PC-9 (cell line): Measurements from ENCODE around the gene POPDC2. TPM values are rescaled to one million over a fixed set of nuclear protein-coding genes. Genes with fewer than 3 reads are reported as not detected.

Experiments used
- BruUV-seq: library from RNA; stranded (reverse); fragments of 400-500 nt; replicated peaks from 2 replicates; lab custom pipeline; 2021; lab: Mats Ljungman, UMichigan
- CTCF ChIA-PET: fragments of 300-600 bp; sonication (Branson Sonifier 250); formaldehyde crosslinking; loops from one replicate; lab custom pipeline; 2022; ENCODE audit warnings: antibody characterized with exemption; lab: Charles Lee
- POLR2A ChIA-PET: fragments of 300-600 bp; sonication (Branson Sonifier 250); formaldehyde crosslinking; loops from one replicate; lab custom pipeline; 2022; ENCODE audit warnings: antibody characterized with exemption; ENCODE audit not compliant: unreplicated experiment; lab: Charles Lee
- DNase-seq, 2 experiments: peaks; one replicate each; pipeline versions ENCODE4 v3.0.0 to v3.0.0-alpha.2; 2015 to 2022; ENCODE audit warnings: mixed read lengths in 1 of 2
- H2AFZ ChIP-seq: fragments of 200-600 bp; sonication (generic); 2 replicates; pipeline ENCODE4 v1.8.1; 2017; ENCODE audit warnings: antibody characterized with exemption
- H3F3A ChIP-seq: fragments of 200-600 bp; sonication (generic); 2 replicates; pipeline ENCODE4 v1.8.1; 2017; ENCODE audit warnings: antibody characterized with exemption, mild to moderate bottlenecking, low read depth; ENCODE audit not compliant: insufficient read depth
- H3K27ac ChIP-seq: fragments of 200-600 bp; sonication (generic); 2 replicates; pipeline ENCODE4 v1.6.1; 2016; ENCODE audit warnings: mixed run types
- H3K27me3 ChIP-seq: fragments of 200-600 bp; sonication (generic); 2 replicates; pipeline ENCODE4 v1.6.1; 2016; ENCODE audit warnings: low read depth, mixed run types; ENCODE audit not compliant: insufficient read depth
- H3K36me3 ChIP-seq: fragments of 200-600 bp; sonication (generic); 2 replicates; pipeline ENCODE4 v1.6.1; 2016; ENCODE audit warnings: low read depth, mixed run types
- H3K4me1 ChIP-seq: fragments of 200-600 bp; sonication (generic); replicated peaks from 2 replicates; pipeline ENCODE4 v1.6.1; 2016; ENCODE audit warnings: mixed run types; ENCODE audit not compliant: insufficient read depth
- H3K4me2 ChIP-seq: fragments of 200-600 bp; sonication (generic); 2 replicates; pipeline ENCODE4 v1.6.1; 2017; ENCODE audit warnings: mixed run types
- H3K4me3 ChIP-seq: fragments of 200-600 bp; sonication (generic); 2 replicates; pipeline ENCODE4 v1.6.1; 2016; ENCODE audit warnings: mixed run types
- H3K79me2 ChIP-seq: fragments of 200-600 bp; sonication (generic); 2 replicates; pipeline ENCODE4 v1.6.1; 2017; ENCODE audit warnings: low read depth, mixed run types
- H3K9me2 ChIP-seq: fragments of 200-600 bp; sonication (generic); 2 replicates; pipeline ENCODE4 v1.8.1; 2017; ENCODE audit warnings: mild to moderate bottlenecking; ENCODE audit not compliant: insufficient read depth
- H3K9me3 ChIP-seq: fragments of 200-600 bp; sonication (generic); 2 replicates; pipeline ENCODE4 v1.8.1; 2016; ENCODE audit warnings: low read depth; ENCODE audit not compliant: insufficient read depth
- H4K20me1 ChIP-seq: fragments of 200-600 bp; sonication (generic); 2 replicates; pipeline ENCODE4 v1.8.1; 2017; ENCODE audit not compliant: insufficient read depth
- EZH2 ChIP-seq: fragments of 200-600 bp; sonication (generic); IDR thresholded peaks from 2 replicates; pipeline ENCODE4 v1.8.0; 2017; ENCODE audit warnings: antibody characterized with exemption, low read depth
- intact Hi-C: fragments of 100-400 bp; cut with micrococcal nuclease; formaldehyde crosslinking; loops from one replicate; pipeline ENCODE4 v1.10.0; 2022; ENCODE audit not compliant: unreplicated experiment
- total RNA-seq: library from RNA; stranded (reverse); gene quantifications from 2 replicates; pipeline ENCODE4 v1.2.3, GENCODE V29; 2021
- TF ChIP-seq, protein P1 (sequence below): fragments of 200-600 bp; sonication (generic); conservative IDR thresholded peaks from 2 replicates; pipeline ENCODE4 v1.6.1; 2017; ENCODE audit warnings: mixed run types, antibody characterized with exemption, mild to moderate bottlenecking, moderate library complexity

POPDC2 gene
- total RNA-seq, 1 experiment from 2014 or later, result 3.5 TPM

DNA sequence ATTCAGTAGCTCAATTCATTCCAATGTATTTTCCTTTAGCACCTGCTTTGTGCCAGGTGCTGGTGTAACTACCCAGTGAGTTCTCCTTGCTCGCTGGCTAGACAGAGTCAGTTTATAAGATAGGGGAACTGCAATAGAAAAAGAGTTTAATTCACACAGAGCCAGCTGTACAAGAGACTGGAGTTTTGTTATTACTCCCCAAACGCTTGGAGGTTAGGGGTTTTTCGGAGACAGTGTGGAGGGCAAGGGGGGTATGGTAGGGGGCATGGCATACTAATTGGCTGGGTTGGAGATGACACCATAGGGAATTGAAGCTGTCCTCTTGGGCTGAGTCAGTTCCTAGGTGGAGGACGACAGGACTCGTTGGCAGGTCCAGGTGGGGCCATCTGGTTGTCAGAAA is 37.0 kb upstream of the POPDC2 start:
- Histone ChIP-seq H3K9me2 (no peaks in the 10 kb centered on the region; the same call in 1 of the 2 replicates), H3K4me1 (no peaks in the 10 kb centered on the region), H3K4me2 (no peak overlapping the region), H3K27me3 (no peaks in the 10 kb centered on the region), H3K27ac (no peak overlapping the region), H4K20me1 (no peaks in the 10 kb centered on the region), H3K79me2 (no peaks in the 10 kb centered on the region), H3K4me3 (no peak overlapping the region), H3F3A (no peaks in the 10 kb centered on the region), H3K9me3 (0 out of 2 replicates have a peak, but pooled peaks cover 8% of the 10 kb centered on the region), H2AFZ (no peak overlapping the region), H3K36me3 (no peaks in the 10 kb centered on the region)
- TF ChIP-seq, protein P1, sequence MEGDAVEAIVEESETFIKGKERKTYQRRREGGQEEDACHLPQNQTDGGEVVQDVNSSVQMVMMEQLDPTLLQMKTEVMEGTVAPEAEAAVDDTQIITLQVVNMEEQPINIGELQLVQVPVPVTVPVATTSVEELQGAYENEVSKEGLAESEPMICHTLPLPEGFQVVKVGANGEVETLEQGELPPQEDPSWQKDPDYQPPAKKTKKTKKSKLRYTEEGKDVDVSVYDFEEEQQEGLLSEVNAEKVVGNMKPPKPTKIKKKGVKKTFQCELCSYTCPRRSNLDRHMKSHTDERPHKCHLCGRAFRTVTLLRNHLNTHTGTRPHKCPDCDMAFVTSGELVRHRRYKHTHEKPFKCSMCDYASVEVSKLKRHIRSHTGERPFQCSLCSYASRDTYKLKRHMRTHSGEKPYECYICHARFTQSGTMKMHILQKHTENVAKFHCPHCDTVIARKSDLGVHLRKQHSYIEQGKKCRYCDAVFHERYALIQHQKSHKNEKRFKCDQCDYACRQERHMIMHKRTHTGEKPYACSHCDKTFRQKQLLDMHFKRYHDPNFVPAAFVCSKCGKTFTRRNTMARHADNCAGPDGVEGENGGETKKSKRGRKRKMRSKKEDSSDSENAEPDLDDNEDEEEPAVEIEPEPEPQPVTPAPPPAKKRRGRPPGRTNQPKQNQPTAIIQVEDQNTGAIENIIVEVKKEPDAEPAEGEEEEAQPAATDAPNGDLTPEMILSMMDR, result no peak
- no peak for TF ChIP-seq EZH2
- BruUV-seq, result no TSS peak
- no peak for DNase-seq
- intact Hi-C loops, result no loop called here
- ChIA-PET CTCF (no interaction called here), POLR2A (no interaction called here)

DNA sequence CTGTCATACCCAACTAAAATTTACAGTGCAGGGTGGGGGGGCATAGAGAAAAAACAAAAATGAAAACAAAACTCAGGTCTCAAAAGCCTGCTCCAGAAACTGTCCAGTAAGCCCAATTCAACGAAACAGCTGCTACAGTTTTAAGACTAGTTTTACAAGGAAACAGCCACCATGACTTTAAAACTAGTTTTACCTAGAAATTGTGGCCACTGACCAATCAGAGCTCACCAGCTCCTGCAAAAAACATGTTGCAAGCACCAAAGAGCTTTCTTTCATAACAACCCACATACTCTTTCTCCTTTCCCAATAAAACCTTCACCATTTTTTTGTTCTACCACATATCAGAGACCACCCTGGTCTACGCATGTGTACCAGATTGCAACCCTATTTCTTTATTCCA is 35.1 kb upstream of the POPDC2 start:
- no peaks in the 10 kb centered on the region for H3K79me2 ChIP-seq
- ChIA-PET CTCF (interaction anchor here (0.5 kb wide), 1 partner anchor 318 kb away, joined by 5 read pairs; no protein-coding TSS in a partner anchor), POLR2A (interaction anchor here (0.6 to 0.9 kb wide), 4 partner anchors 11 to 403 kb away, joined by 3 to 12 read pairs (median 8); no protein-coding TSS in a partner anchor)
- H3F3A ChIP-seq, result no peaks in the 10 kb centered on the region
- no peaks in the 10 kb centered on the region for H3K27me3 ChIP-seq
- H2AFZ ChIP-seq, result peak overlapping the region; percentile 66
- no peaks in the 10 kb centered on the region for H4K20me1 ChIP-seq
- peak overlapping the region; percentile 47; the same call in 1 of the 2 replicates for H3K4me2 ChIP-seq
- no peaks in the 10 kb centered on the region for H3K4me1 ChIP-seq
- H3K9me2 ChIP-seq, result no peaks in the 10 kb centered on the region; the same call in 1 of the 2 replicates
- H3K9me3 ChIP-seq, result 0 out of 2 replicates have a peak, but pooled peaks cover 8% of the 10 kb centered on the region
- BruUV-seq, result no TSS peak
- TF ChIP-seq, protein P1, result no peak
- no peak for TF ChIP-seq EZH2
- H3K36me3 ChIP-seq, result no peaks in the 10 kb centered on the region
- peak overlapping the region; percentile 24; the same call in 1 of the 2 replicates for H3K4me3 ChIP-seq
- intact Hi-C loops, result no loop called here
- no peak overlapping the region for H3K27ac ChIP-seq
- no peak for DNase-seq

DNA sequence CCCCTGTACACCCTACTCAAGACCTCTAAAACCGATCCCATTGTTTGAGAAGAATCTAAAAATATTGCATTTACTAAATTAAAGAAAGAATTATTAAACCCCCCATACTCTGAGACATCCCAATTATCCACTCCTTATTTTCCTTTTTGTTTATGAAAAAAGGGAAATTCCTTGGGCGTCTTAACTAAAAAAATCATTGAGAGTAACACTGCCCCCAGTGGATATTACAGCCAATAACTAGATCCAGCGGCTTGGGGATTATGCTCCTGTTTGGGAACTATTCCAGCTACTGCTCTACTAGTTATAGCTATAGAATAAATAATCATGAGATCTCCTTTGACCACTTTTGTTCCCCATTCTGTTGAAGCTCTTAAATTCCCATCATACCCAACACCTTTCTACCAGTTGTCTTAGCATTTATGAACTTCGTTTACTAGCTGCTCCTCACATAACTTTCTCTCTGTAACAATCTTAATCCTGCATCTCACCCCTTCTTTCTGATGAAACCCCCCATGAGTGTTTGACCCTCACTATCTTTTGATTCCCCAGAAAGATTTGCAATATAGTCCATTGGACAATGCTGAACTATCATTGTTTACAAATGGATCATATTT is 29.8 kb upstream of the POPDC2 start:
- Histone ChIP-seq H3K9me3 (no peaks in the 10 kb centered on the region), H3K79me2 (no peaks in the 10 kb centered on the region), H3K4me1 (no peaks in the 10 kb centered on the region), H2AFZ (no peak overlapping the region; the same call in 1 of the 2 replicates), H3K36me3 (no peaks in the 10 kb centered on the region), H3F3A (no peaks in the 10 kb centered on the region), H3K27ac (no peak overlapping the region), H3K27me3 (no peaks in the 10 kb centered on the region), H3K4me2 (no peak overlapping the region), H3K9me2 (no peaks in the 10 kb centered on the region; the same call in 1 of the 2 replicates), H4K20me1 (no peaks in the 10 kb centered on the region), H3K4me3 (no peak overlapping the region)
- ChIA-PET POLR2A (no interaction called here), CTCF (no interaction called here)
- DNase-seq, result no peak
- intact Hi-C loops, result no loop called here
- TF ChIP-seq, protein P1, result peak; percentile 69
- no peak for TF ChIP-seq EZH2
- BruUV-seq, result no TSS peak
